HPDE6-E6E7 (cell line): ENCODE measurements around the gene EPHA6.
"Not testable (repeated sequence)": the region's sequence is repeated elsewhere in the genome, so short reads cannot be mapped to it uniquely, and the experiment has no call there.

Experiments used
- DNase-seq: peaks from one replicate; pipeline ENCODE4 v3.0.0; 2011; ENCODE audit warnings: missing footprints; ENCODE audit errors: extremely low spot score

The EPHA6 gene

DNA sequence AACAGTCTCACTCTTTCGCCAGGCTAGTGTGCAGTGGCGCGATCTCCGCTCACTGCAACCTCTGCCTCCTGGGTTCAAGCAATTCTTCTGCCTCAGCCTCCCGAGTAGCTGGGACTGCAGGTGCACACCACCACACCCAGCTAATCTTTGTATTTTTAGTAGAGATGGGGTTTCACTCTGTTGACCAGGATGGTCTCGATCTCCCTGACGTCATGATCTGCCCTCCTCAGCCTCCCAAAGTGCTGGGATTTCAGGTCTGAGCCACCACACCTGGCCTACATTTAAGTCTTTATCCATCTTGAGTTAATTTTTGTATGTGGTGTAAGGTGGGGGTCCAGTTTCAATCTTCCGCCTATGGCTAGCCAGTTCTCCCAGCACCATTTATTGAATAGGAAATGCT is 211.2 kb downstream of the EPHA6 start:
- DNase-seq: not testable (repeated sequence)

DNA sequence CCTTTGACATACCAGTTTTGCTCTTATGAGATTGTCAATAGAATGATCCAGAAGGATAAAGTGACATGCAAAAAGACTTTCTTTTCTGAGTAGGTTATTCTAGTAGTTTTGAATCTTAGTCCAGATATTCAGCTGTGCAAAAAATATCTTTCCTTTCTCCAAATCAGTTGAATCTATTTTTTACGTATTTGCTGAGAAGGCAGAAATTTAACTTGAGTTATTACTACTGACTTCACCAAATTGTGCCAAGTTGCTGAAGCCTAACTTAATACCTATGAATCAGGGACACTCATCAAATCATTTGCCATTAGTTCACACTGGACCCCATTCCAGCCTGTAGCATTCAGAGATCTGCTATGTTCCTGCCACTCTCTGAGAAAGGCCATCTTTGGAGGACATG is 215.6 kb downstream of the EPHA6 start:
- no peak for DNase-seq

DNA sequence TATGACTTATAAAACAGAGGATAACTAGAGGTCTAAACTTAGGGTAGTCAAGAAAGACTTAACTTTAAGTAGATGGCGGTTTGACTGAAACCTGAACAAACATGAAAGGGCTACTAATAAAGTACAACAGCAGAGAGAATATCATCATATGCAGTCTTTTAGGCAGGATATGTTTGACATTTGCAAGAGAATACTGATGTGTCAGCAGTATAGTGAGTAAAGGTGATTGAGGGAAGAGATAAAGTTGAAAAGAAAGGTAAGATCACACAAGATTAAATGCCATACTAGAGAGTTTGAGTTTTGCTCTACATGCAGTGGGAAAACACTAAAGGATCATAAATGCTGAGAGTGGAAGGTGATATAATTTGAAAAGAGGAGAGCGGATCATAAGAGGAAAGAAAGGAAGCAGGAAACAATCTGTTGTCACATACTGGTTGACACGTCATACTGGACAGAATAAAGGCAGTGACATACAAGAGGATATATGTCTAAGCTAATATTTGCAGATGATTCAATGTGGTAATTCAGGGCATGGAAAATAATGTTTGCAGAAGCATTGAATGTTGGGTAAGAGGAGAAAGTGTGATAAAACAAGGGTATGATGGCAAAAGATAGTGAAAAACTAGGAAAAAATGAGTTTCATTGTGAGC is 223.0 kb downstream of the EPHA6 start:
- DNase-seq: no peak

DNA sequence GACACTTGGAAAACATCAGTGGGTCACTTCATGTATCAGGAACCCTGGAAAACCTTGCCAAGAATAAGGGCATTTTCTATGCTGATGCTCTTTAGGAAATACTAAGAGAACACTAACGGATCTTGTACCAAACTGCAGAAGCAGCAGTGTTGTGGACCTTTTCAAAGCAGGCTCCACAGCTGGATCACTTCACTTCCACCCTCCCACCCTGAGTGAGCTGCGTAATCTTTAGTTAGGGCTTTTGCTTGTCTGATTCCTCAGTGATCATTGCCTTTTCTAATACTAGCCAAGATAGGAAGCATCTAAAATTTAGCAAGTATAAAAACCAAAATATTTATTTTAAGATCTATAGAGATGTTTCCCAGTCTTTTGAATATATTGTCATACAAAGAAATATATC is 229.0 kb downstream of the EPHA6 start:
- no peak for DNase-seq

DNA sequence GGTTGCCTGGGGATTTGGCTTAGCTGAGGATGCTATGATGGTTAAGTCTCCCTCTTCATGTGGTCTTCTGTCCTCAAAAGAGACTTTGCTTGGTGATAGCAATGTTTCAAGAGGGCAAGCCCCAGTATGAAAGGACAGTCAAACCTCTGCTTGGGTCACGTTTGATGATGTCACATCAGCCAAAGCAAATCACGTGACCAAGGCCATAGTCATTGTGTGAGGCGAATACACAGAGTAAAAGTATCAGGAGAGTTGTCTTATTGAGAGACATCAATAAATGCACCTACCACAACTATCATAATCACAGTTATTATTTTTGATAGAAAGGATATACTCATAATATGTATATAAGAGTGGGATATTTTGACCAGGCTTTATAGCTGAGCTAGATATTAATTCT is 243.0 kb downstream of the EPHA6 start:
- no peak for DNase-seq

DNA sequence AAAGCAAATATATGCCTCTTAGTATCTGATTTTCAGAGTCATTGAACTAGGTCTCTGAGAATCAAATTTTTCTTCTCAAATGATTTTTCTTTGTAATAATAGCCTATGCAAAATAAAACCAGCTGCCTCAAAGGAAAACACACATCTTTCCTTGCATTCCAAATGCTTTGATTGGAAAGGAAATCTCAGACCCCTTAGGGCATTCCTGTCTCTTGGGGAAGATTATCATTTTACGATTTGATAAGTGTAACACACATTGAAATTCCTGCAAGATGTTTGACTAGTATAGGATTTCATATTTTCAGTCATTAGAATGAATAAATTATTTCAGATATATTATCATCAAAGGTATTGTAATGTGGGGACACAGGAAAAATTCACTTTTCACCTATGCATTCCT is 244.8 kb downstream of the EPHA6 start:
- no peak for DNase-seq

- no peak for DNase-seq
Measured at GRCh38 chr3:97066531-97066930, 252.1 kb downstream of the EPHA6 start.

DNA sequence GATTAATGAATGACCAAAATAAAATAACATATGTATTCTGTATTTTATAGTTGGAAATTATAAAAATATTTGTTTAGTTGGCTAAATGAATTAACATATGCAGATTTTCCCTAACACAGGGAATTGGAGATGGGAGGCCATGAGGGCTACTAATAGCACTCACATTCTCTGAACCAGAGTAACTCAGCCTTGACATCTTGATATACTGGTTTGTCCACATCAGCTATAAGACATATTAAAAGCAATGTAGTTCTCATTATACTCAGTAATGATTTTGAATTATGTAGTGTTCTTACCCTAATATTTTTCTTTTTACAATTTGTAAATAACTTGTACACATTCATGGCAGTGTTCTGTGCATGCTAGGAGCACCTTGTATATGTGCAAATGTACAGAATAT is 255.9 kb downstream of the EPHA6 start:
- DNase-seq: no peak

DNA sequence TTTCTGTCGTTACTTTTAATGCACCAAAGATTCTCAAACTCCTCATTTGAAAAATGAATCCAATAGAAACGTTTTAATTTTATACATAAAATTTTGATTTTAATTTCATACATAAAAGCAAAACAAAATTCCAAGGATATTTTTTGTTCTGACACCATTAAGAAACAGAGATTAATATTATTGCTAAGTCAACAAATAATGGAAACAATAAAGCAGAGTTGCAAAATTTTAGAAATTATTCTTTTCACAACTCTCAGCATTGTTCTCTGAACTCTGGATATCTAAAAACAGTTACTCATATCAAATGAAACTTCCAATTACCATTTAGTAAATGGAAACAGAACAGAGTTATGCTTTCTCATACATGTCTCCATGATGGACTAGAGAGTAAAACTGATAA is 260.2 kb downstream of the EPHA6 start:
- no peak for DNase-seq

- no peak for DNase-seq
Measured at GRCh38 chr3:97076673-97077072, 262.3 kb downstream of the EPHA6 start.

GRCh38 chr3:97089621-97090020 is 275.2 kb downstream of the EPHA6 start:
- no peak for DNase-seq

DNA sequence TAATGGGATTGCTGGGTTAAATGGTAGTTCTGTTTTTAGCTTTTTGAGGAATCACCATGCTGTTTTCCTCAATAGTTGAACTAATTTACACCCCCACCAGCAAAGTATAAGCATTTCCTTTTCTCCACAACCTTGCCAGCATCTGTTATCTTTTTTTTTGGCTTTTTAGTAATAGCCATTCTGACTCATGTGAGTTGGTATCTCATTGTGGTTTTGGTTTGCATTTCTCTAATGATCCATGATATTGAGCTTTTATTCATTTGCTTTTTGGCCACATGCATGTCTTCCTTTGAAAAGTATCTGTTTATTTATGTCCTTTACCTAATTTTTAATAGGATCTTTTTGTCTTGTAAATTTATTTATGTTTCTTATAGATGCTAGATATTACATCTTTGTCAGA is 288.2 kb downstream of the EPHA6 start:
- DNase-seq: no peak

DNA sequence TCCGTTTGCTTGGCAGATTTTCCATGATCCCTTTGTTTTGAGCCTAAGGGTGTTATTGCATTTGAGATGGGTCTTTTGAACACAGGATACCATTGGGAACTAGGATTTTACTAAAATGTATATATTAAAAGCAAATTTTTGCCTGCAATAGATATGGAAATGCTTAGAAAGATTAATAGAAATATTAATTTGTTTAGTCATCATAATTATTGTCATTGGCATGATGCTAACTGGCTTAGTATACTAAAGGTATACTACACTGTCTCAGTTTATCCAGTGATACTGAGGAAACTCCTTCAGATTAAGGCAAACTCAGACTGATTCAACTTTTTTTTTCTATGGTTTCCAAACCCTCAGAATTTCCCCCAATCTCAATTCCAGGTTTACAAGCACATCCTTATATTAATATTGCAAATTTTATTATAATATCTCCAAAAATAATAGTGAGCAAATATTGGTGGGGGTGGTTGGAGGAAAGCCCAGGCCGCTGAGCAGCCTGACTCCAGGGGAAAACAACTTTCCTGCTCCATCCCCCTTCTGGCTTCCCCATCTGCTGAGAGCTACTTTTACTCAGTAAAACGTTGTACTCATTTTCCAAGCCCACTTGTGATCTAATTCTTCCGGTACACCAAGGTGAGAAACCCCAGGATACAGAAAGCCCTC is 291.7 kb downstream of the EPHA6 start:
- no peak for DNase-seq

- DNase-seq: no peak
Measured at GRCh38 chr3:97106652-97106989, 292.2 kb downstream of the EPHA6 start.

DNA sequence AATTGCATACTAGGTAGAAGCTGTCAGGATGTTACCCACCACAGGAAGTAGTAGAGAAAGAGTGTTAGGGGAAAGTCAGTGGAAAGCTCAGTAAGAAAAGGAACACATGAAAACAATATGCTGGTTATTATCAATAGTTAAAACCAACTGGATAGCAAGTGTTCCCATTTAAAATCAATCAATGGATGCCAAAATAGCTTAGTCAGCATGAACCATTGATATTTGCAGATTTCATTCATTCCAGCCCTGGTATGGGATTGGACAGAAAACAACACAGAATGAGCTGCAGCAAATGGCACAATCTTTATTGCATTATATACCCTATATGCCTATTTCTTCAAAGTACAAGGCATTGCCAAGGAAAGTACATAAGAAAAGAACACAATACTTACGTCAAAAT is 293.7 kb downstream of the EPHA6 start:
- no peak for DNase-seq

GRCh38 chr3:97111244-97111643 is 296.9 kb downstream of the EPHA6 start:
- no peak for DNase-seq

GRCh38 chr3:97121386-97121785 is 307.0 kb downstream of the EPHA6 start:
- DNase-seq: no peak

GRCh38 chr3:97125902-97126499 is 311.6 kb downstream of the EPHA6 start:
- no peak for DNase-seq

DNA sequence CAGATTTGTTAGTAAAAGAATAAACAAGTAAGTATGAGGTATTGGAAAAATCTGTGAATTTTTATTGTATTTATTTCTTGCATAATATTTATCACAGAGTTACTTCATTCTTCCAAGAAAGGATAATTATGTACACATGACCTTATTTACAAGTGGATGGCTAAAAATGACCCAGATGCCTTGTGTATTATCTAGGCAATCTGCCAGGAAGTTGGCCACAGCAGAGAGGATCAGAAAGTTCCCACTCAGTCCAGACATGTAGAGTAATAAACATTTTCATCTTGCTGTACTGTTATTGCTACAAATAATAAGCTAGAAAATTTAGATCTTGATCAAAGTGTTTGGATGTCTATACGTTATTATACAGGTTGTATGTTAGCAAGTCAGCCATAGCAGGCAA is 317.1 kb downstream of the EPHA6 start:
- no peak for DNase-seq

DNA sequence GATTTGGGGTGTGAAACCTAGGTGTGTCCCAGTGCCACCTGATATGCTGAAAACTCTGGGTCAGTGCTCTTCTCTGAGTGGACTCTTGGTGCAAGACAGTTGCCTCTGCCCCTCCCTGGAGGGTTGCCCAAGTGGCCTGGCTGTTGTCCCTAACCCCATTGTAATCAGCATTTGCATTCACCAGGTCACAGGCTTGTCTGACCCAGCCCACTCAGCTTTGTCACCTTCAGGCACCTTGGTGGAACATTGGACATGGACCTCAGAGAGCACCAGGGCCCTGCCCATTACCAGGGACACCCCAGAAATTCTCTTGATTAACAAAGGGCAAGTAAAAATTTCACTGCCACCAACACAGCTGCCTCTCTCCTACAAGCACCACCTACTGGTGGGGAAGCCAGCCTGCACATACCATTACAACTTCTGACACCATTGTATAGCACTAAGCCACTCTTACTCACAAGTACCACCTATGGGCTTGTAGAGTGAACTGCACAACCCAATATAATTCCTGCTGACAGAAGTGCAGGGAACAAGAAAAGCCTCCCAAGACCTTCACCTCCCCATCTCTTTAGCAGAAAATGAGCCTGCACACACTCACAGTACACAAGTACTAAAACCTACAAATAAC is 324.6 kb downstream of the EPHA6 start:
- no peak for DNase-seq

DNA sequence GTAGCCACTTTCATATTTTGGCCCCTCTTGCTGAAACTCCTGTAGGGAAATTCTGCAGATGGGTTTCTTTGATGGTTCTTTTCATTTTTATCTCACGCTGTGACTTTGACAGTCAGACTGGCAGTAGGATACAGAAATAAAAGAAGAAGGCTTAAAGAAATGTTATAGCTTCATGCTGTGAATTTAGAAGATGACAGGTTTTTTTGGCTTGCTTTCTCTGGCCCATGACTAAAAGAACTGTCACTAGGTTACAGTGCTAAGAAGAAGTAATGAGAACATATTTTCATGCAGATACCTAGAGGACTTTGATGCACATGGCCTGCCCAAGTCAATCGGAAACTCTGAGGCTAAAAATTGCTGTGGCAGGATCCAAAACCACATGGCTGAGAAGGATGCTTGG is 334.5 kb downstream of the EPHA6 start:
- no peak for DNase-seq

DNA sequence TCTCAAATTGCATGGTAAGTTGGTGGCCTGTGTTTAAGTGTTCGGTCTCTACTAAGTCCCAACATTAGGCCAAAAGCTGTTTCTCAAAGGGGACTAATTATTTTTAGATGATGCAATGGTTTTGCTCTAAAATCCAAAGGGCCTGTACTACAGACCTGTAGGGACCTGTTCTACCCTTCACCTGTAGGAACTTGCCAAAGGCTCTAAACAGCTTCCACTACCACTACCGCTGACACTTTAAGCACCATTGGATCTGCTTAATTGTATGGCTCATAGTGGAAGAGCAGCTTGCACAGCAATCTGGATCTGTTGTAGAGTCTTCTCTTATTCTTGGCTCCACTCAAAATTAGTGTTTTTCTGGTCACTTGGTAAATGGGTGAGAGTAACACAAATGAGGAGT is 346.8 kb downstream of the EPHA6 start:
- no peak for DNase-seq

DNA sequence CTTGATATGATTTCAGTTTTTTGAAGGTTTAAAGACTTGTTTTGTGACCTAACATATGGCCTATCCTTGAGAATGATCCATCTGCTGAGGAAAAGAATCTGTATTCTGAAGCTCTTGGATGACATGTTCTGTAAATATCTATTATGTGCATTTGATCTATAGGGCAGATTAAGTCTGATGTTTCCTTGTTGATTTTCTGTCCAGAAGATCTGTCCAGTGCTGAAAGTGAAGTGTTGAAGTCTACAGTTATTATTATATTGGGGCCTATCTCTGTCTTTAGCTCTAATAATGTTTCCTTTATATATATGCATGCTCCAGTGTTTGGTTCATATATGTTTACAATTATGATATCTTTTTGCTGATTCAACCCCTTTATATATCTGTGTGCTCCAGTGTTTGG is 362.8 kb downstream of the EPHA6 start:
- no peak for DNase-seq
